ENCODE results near the gene FCMR. TPM values are rescaled to one million over a fixed set of nuclear protein-coding genes. Genes with fewer than 3 reads are reported as not detected.

The FCMR gene
- total and polyA plus RNA-seq, 2 experiments from 2014 or later, result 1.2 to 2.3 TPM

- DNase-seq, result no peak
- no peak overlapping the region for H3K4me2 ChIP-seq (ENCODE audit: unreplicated experiment)
- no peak overlapping the region for H3K27ac ChIP-seq
- TF ChIP-seq EZH2 (IDR thresholded peaks at IDR 0.05; ENCODE audit: insufficient read depth, poor library complexity, severe bottlenecking) (no peak), EZH2phosphoT487 (IDR thresholded peaks at IDR 0.05; ENCODE audit: insufficient read depth, low read depth) (no peak)
- H3K79me2 ChIP-seq (ENCODE audit: insufficient read depth), result no peaks in the 10 kb centered on the region
- H3K36me3 ChIP-seq (ENCODE audit: low read depth), result no peaks in the 10 kb centered on the region
- H4K20me1 ChIP-seq (ENCODE audit: insufficient read depth), result no peaks in the 10 kb centered on the region
- no peak overlapping the region for H3K4me3 ChIP-seq
- H3F3A ChIP-seq (ENCODE audit: insufficient read depth), result no peaks in the 10 kb centered on the region
- WGBS, 2 experiments (ENCODE audit: low coverage in 1 of 2, low lambda C conversion rate in 2 of 2, missing lambda C conversion rate in 2 of 2), result 48 to 53% methylated on average over 6 of the region's 6 CpGs
- in situ Hi-C loops (cut with MboI), result no loop called here
- peaks cover 42% of the 10 kb centered on the region for H3K27me3 ChIP-seq (replicated peaks; ENCODE audit: insufficient read depth)
- no peaks in the 10 kb centered on the region for H3K9me3 ChIP-seq (ENCODE audit: low read depth)
- H3K9ac ChIP-seq, result no peak overlapping the region
- H3K4me1 ChIP-seq (ENCODE audit: insufficient read depth), result no peaks in the 10 kb centered on the region
- H3K9me2 ChIP-seq (ENCODE audit: insufficient read depth), result no peaks in the 10 kb centered on the region
- H2AFZ ChIP-seq, result no peak overlapping the region
Observed at GRCh38 chr1:206941766-206942418, 20.2 kb upstream of the FCMR start.

- Histone ChIP-seq H3F3A (ENCODE audit: insufficient read depth) (no peaks in the 10 kb centered on the region), H3K9me3 (ENCODE audit: low read depth) (no peaks in the 10 kb centered on the region), H3K36me3 (ENCODE audit: low read depth) (no peaks in the 10 kb centered on the region), H3K4me3 (no peak overlapping the region), H3K27ac (no peak overlapping the region), H3K9ac (no peak overlapping the region), H3K27me3 (replicated peaks; ENCODE audit: insufficient read depth) (peaks cover 44% of the 10 kb centered on the region), H4K20me1 (ENCODE audit: insufficient read depth) (no peaks in the 10 kb centered on the region), H3K9me2 (ENCODE audit: insufficient read depth) (no peaks in the 10 kb centered on the region), H3K79me2 (ENCODE audit: insufficient read depth) (no peaks in the 10 kb centered on the region), H3K4me1 (ENCODE audit: insufficient read depth) (no peaks in the 10 kb centered on the region), H3K4me2 (ENCODE audit: unreplicated experiment) (no peak overlapping the region), H2AFZ (no peak overlapping the region)
- no peak for TF ChIP-seq EZH2 (IDR thresholded peaks at IDR 0.05; ENCODE audit: insufficient read depth, poor library complexity, severe bottlenecking)
- TF ChIP-seq EZH2phosphoT487 (IDR thresholded peaks at IDR 0.05; ENCODE audit: insufficient read depth, low read depth), result no peak
- WGBS, 2 experiments (ENCODE audit: low coverage in 1 of 2, low lambda C conversion rate in 2 of 2, missing lambda C conversion rate in 2 of 2), result 44 to 47% methylated on average over 3 of the region's 3 CpGs
- no peak for DNase-seq
- in situ Hi-C loops (cut with MboI), result no loop called here
Observed at GRCh38 chr1:206940588-206940936, 18.8 kb upstream of the FCMR start.

- H3F3A ChIP-seq (ENCODE audit: insufficient read depth), result no peaks in the 10 kb centered on the region
- no peaks in the 10 kb centered on the region for H3K36me3 ChIP-seq (ENCODE audit: low read depth)
- H3K9me2 ChIP-seq (ENCODE audit: insufficient read depth), result no peaks in the 10 kb centered on the region
- no peak for TF ChIP-seq EZH2phosphoT487 (IDR thresholded peaks at IDR 0.05; ENCODE audit: insufficient read depth, low read depth)
- TF ChIP-seq EZH2 (IDR thresholded peaks at IDR 0.05; ENCODE audit: insufficient read depth, poor library complexity, severe bottlenecking), result no peak
- H3K9ac ChIP-seq, result no peak overlapping the region
- no peaks in the 10 kb centered on the region for H3K9me3 ChIP-seq (ENCODE audit: low read depth)
- no peak overlapping the region for H3K4me3 ChIP-seq
- in situ Hi-C loops (cut with MboI), result no loop called here
- no peaks in the 10 kb centered on the region for H4K20me1 ChIP-seq (ENCODE audit: insufficient read depth)
- H3K27me3 ChIP-seq (replicated peaks; ENCODE audit: insufficient read depth), result peaks cover 40% of the 10 kb centered on the region
- H3K79me2 ChIP-seq (ENCODE audit: insufficient read depth), result no peaks in the 10 kb centered on the region
- H2AFZ ChIP-seq, result no peak overlapping the region
- H3K4me1 ChIP-seq (ENCODE audit: insufficient read depth), result no peaks in the 10 kb centered on the region
- no peak overlapping the region for H3K4me2 ChIP-seq (ENCODE audit: unreplicated experiment)
- 80 to 84% methylated on average over 9 of the region's 9 CpGs for WGBS, 2 experiments (ENCODE audit: low coverage in 1 of 2, low lambda C conversion rate in 2 of 2, missing lambda C conversion rate in 2 of 2)
- no peak overlapping the region for H3K27ac ChIP-seq
- no peak for DNase-seq
Observed at GRCh38 chr1:206939841-206940587, 18.3 kb upstream of the FCMR start.

GRCh38 chr1:206939131-206939530 is 17.4 kb upstream of the FCMR start:
- Histone ChIP-seq H3K4me2 (ENCODE audit: unreplicated experiment) (no peak overlapping the region), H3K4me3 (no peak overlapping the region), H3K27ac (no peak overlapping the region), H3K9ac (no peak overlapping the region), H3K4me1 (ENCODE audit: insufficient read depth) (no peaks in the 10 kb centered on the region), H3K79me2 (ENCODE audit: insufficient read depth) (no peaks in the 10 kb centered on the region), H2AFZ (no peak overlapping the region), H3K27me3 (replicated peaks; ENCODE audit: insufficient read depth) (peaks cover 34% of the 10 kb centered on the region), H3K9me2 (ENCODE audit: insufficient read depth) (no peaks in the 10 kb centered on the region), H3K36me3 (ENCODE audit: low read depth) (no peaks in the 10 kb centered on the region), H4K20me1 (ENCODE audit: insufficient read depth) (no peaks in the 10 kb centered on the region), H3F3A (ENCODE audit: insufficient read depth) (no peaks in the 10 kb centered on the region), H3K9me3 (ENCODE audit: low read depth) (no peaks in the 10 kb centered on the region)
- in situ Hi-C loops (cut with MboI), result no loop called here
- no peak for DNase-seq
- 69 to 77% methylated on average over 13 of the region's 13 CpGs for WGBS, 2 experiments (ENCODE audit: low coverage in 1 of 2, low lambda C conversion rate in 2 of 2, missing lambda C conversion rate in 2 of 2)
- TF ChIP-seq EZH2phosphoT487 (IDR thresholded peaks at IDR 0.05; ENCODE audit: insufficient read depth, low read depth) (no peak), EZH2 (IDR thresholded peaks at IDR 0.05; ENCODE audit: insufficient read depth, poor library complexity, severe bottlenecking) (no peak)
